ENCODE data around the gene ZNF496. TPM values are rescaled to one million over a fixed set of nuclear protein-coding genes. Genes with fewer than 3 reads are reported as not detected.
"Not testable (repeated sequence)": the region's sequence is repeated elsewhere in the genome, so short reads cannot be mapped to it uniquely, and the experiment has no call there.

Gene ZNF496
- total RNA-seq, 2 experiments from 2014 or later: 25.9 to 26.6 TPM

GRCh38 chr1:247366926-247367645, 35.4 kb upstream of the ZNF496 start:
- Mint-ChIP-seq H3K36me3 (no peaks in the 10 kb centered on the region), H3K4me3 (no peak overlapping the region), H3K4me1 (peaks cover 3% of the 10 kb centered on the region), H3K9me3 (peaks cover 5% of the 10 kb centered on the region), H3K27ac (no peak overlapping the region), H3K27me3 (peaks cover 5% of the 10 kb centered on the region)
- ATAC-seq (ENCODE audit: low read depth) (no peak), DNase-seq (no peak)
- POLR2A ChIA-PET: no interaction called here

- ATAC-seq (ENCODE audit: low read depth); H3K4me3 Mint-ChIP-seq; POLR2A ChIA-PET; H3K9me3 Mint-ChIP-seq; DNase-seq; H3K4me1 Mint-ChIP-seq; H3K27ac Mint-ChIP-seq; H3K36me3 Mint-ChIP-seq; H3K27me3 Mint-ChIP-seq: not testable (repeated sequence)
Measured at GRCh38 chr1:247366345-247366744, 34.7 kb upstream of the ZNF496 start.

- POLR2A ChIA-PET: no interaction called here
- H3K4me1 Mint-ChIP-seq: peaks cover 9% of the 10 kb centered on the region
- no peak overlapping the region for H3K27ac Mint-ChIP-seq
- DNase-seq: no peak
- H3K9me3 Mint-ChIP-seq: peaks cover 5% of the 10 kb centered on the region
- peaks cover 7% of the 10 kb centered on the region for H3K27me3 Mint-ChIP-seq
- ATAC-seq (ENCODE audit: low read depth): no peak
- no peaks in the 10 kb centered on the region for H3K36me3 Mint-ChIP-seq
- H3K4me3 Mint-ChIP-seq: no peak overlapping the region
Measured at GRCh38 chr1:247365023-247365422, 33.4 kb upstream of the ZNF496 start.

GRCh38 chr1:247363000-247363399, 31.3 kb upstream of the ZNF496 start:
- H3K9me3 Mint-ChIP-seq; H3K4me3 Mint-ChIP-seq; DNase-seq; ATAC-seq (ENCODE audit: low read depth); POLR2A ChIA-PET; H3K27ac Mint-ChIP-seq; H3K4me1 Mint-ChIP-seq; H3K36me3 Mint-ChIP-seq: not testable (repeated sequence)
- H3K27me3 Mint-ChIP-seq: peaks cover 11% of the 10 kb centered on the region

DNA sequence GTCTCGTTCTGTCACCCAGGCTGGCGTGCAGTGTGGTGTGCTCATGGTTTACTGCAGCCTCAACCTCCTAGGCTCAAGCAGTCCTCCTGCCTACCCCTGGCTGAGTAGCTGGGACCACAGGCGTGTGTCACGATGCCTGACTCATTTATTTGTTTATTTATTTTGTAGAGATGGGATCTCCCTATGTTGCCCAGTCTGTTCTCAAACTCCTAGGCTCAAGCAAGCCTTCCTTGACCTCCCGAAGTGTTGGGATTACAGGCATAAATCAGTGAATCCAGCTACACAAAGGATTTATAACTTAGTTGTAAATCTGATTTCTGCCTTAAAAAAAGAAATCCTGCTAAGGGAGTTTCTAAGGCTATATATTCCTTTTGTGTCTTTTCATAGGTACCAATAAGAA, 30.5 kb upstream of the ZNF496 start:
- no peak overlapping the region for H3K27ac Mint-ChIP-seq
- H3K4me3 Mint-ChIP-seq: no peak overlapping the region
- H3K9me3 Mint-ChIP-seq: peaks cover 5% of the 10 kb centered on the region
- POLR2A ChIA-PET: no interaction called here
- ATAC-seq (ENCODE audit: low read depth): no peak
- DNase-seq: no peak
- H3K4me1 Mint-ChIP-seq: peaks cover 6% of the 10 kb centered on the region
- H3K36me3 Mint-ChIP-seq: no peaks in the 10 kb centered on the region
- H3K27me3 Mint-ChIP-seq: peaks cover 10% of the 10 kb centered on the region

DNA sequence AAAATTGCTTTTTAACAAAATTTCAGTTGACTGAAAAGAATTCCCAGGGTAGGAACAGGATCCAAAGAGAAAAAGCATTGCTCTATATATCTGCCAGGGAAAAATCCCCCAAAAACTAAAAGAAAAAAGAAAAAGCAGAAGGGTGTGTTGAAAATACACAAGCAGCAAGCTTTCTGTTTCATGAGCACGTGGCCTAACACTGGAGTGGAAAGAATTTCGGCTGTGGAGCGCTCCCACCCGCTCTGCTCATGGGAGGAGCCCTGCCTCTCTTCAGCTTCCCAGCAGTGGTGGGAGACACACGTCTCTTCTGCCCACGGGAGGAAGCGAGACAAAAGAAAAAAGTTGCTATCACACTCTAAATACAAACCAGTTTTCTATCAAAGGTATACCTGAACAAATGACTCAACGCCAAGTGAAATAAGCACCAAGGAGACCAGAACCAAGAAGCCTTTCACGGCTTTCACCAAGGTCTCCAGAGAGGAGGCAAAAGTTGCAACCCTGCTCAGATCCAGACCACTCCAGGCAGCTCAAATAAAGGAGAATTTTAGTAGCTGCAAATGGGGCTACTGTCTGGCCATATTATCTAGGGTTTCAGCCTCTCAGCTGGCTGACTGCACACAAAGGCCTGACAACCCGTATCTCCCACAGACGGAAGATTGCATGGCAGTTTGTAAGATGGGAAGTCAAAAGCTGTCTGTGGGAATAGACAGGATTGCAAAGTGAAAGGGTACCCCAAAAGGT, 29.5 kb upstream of the ZNF496 start:
- H3K27me3 Mint-ChIP-seq: peaks cover 10% of the 10 kb centered on the region
- POLR2A ChIA-PET: no interaction called here

DNA sequence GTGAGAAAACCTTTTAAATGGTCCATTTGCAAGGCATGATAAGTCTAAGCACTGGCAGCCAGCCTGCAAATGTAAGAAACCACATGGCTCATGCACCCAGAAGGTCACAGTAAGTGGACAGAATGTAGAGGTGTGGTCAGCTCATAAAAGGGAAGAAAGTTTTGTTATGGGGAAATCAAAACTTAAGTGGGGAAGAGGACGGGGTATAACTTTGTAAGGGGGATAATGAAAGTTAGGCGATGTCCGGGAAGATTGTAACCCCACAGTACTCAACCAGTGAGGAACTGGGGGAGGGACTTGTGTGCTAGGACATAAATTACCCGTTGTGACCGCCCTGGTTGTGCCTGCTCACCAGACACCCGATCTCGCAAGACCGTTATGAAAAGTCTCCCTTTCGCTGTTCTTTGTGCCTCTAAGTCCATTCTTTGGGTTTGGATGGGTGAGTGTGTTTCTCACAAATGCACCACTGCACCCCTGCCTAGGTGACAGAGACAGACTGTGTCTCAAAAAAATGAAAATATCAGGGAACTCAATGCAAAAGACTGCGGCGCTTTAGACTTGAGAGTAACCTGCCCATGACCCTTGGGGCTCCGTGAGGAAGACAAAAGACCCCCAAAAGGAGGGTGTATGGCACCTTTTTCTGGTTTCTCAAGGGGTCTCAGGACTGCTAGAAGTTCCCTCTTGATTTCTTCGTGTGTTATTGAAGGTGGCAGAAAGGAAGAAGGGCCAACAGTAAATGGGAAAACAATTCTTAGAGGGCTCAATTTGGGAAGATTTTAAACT, 28.6 kb upstream of the ZNF496 start:
- Mint-ChIP-seq H3K4me3 (no peak overlapping the region), H3K27ac (no peak overlapping the region), H3K36me3 (no peaks in the 10 kb centered on the region), H3K9me3 (peaks cover 3% of the 10 kb centered on the region), H3K4me1 (peaks cover 6% of the 10 kb centered on the region), H3K27me3 (peaks cover 10% of the 10 kb centered on the region)
- no peak for DNase-seq
- POLR2A ChIA-PET: no interaction called here
- ATAC-seq (ENCODE audit: low read depth): no peak

More for the DNA sequence above, 29.5 kb upstream of the ZNF496 start:
- no peak overlapping the region for H3K4me3 Mint-ChIP-seq
- H3K4me1 Mint-ChIP-seq: peaks cover 6% of the 10 kb centered on the region
- no peak overlapping the region for H3K27ac Mint-ChIP-seq
- peaks cover 4% of the 10 kb centered on the region for H3K9me3 Mint-ChIP-seq
- DNase-seq (no peak), ATAC-seq (ENCODE audit: low read depth) (no peak)
- no peaks in the 10 kb centered on the region for H3K36me3 Mint-ChIP-seq

DNA sequence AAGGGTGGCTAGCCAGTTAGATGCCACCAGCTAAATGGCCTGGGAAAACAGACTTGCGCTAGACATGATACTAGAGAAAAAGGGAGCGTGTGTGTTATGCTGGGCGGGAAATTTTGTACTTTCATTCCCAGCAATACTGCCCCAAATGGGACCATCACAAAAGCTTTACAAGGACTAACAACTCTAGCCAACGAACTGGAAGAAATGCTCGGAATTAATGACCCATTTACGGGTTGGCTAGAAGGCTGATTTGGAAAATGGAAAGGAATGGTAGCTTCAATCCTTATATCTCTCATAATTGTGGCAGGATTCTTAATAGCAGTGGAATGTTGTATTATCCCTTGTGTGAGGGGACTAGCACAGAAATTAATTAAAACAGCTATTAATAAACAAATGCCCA, 27.9 kb upstream of the ZNF496 start:
- Mint-ChIP-seq H3K9me3 (no peaks in the 10 kb centered on the region), H3K4me3 (no peak overlapping the region), H3K36me3 (no peaks in the 10 kb centered on the region), H3K4me1 (peaks cover 6% of the 10 kb centered on the region), H3K27ac (no peak overlapping the region), H3K27me3 (peaks cover 10% of the 10 kb centered on the region)
- POLR2A ChIA-PET: no interaction called here
- DNase-seq (no peak), ATAC-seq (ENCODE audit: low read depth) (no peak)

DNA sequence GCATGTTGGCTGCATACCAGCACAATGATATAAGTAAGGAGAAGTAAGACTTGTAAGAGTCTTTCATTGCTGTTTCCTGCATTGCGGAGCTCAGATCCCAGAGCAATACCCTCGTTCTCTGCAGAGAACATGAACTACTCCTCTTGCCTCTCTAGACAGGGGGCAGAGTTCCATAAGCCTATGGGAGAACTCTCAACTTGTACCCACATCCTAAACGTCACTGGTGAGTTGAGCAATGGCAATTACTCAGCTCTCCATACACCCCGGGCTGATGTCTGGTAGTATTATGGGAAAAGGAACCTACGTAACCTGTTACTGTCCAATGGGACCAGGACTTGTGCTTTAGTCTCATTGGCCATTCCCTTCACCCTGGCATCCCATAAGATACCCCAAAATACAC, 27.3 kb upstream of the ZNF496 start:
- Mint-ChIP-seq H3K4me1 (peaks cover 6% of the 10 kb centered on the region), H3K4me3 (no peak overlapping the region), H3K27ac (no peak overlapping the region), H3K9me3 (no peaks in the 10 kb centered on the region), H3K27me3 (peaks cover 10% of the 10 kb centered on the region), H3K36me3 (no peaks in the 10 kb centered on the region)
- DNase-seq: no peak
- POLR2A ChIA-PET: no interaction called here
- no peak for ATAC-seq (ENCODE audit: low read depth)

DNA sequence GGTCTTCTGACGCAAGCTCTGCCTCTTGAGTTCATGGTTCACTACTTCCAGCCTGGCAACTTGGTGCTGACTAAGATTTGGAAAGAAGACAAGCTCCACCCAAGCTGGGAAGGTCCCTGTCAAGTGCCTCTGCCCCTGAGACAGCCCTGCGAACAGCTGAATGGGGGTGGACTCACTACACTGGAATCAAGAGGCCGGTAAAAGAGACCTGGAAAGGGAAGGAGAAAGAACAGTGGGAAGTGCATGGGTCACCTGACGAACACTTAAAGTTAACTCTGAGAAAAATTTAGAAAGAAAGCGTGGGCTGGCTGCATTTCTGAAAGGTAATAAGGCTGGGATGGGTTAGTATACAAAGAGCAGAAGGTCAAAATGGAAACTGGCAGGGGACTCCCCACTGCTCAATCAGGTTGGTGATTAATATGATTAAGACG, 26.1 kb upstream of the ZNF496 start:
- POLR2A ChIA-PET: no interaction called here
- Mint-ChIP-seq H3K36me3 (no peaks in the 10 kb centered on the region), H3K27ac (no peak overlapping the region), H3K4me1 (peaks cover 6% of the 10 kb centered on the region), H3K27me3 (peaks cover 9% of the 10 kb centered on the region), H3K4me3 (no peak overlapping the region), H3K9me3 (peaks cover 1% of the 10 kb centered on the region)
- ATAC-seq (ENCODE audit: low read depth) (no peak), DNase-seq (no peak)

- ATAC-seq (ENCODE audit: low read depth) (no peak), DNase-seq (no peak)
- peaks cover 6% of the 10 kb centered on the region for H3K4me1 Mint-ChIP-seq
- no peak overlapping the region for H3K27ac Mint-ChIP-seq
- POLR2A ChIA-PET: no interaction called here
- H3K36me3 Mint-ChIP-seq: no peaks in the 10 kb centered on the region
- no peak overlapping the region for H3K4me3 Mint-ChIP-seq
- H3K9me3 Mint-ChIP-seq: peaks cover 1% of the 10 kb centered on the region
- H3K27me3 Mint-ChIP-seq: peaks cover 9% of the 10 kb centered on the region
Measured at GRCh38 chr1:247357052-247357780, 25.5 kb upstream of the ZNF496 start.

DNA sequence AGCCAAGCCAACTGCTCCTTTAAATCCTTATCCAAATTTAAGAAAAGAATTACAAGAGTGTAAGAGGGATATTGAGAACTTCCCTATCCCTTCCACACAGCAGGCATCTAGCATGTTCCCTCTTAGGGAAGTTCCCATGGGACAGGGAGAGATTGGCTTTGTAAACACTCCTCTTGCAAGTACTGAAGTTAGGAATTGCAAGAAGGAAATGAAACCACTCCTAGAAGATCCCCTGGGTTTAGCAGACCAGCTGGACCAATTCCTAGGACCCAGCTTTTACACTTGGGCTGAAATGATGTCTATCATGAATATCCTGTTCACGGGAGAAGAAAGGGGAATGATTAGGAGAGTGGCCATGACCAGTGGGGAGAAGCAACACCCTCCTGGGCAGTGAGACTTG, 23.5 kb upstream of the ZNF496 start:
- H3K27ac Mint-ChIP-seq; H3K4me3 Mint-ChIP-seq; ATAC-seq (ENCODE audit: low read depth); H3K27me3 Mint-ChIP-seq; H3K9me3 Mint-ChIP-seq; DNase-seq; H3K4me1 Mint-ChIP-seq; H3K36me3 Mint-ChIP-seq; POLR2A ChIA-PET: not testable (repeated sequence)

DNA sequence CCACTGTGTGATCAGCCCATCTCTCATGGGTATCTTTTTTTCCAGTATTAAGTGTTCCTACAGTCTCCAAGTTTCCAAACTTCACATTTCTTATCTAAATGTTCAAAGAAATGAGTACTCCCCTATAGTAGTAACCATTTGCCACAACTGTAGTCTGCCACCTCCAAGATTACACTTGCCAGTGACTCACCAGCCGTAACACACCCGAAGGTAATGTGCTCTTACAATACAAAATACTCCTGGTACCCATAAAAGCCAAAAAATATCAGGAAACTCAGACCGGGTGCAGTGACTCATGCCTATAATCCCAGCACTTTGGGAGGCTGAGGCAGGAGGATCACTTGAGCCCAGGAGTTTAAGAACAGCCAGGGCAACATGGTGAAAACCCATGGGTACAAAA, 20.5 kb upstream of the ZNF496 start:
- no peak overlapping the region for H3K4me3 Mint-ChIP-seq
- POLR2A ChIA-PET: no interaction called here
- peaks cover 2% of the 10 kb centered on the region for H3K27me3 Mint-ChIP-seq
- H3K36me3 Mint-ChIP-seq: peaks cover 2% of the 10 kb centered on the region
- peaks cover 6% of the 10 kb centered on the region for H3K4me1 Mint-ChIP-seq
- ATAC-seq (ENCODE audit: low read depth): no peak
- no peak for DNase-seq
- H3K9me3 Mint-ChIP-seq: peaks cover 3% of the 10 kb centered on the region
- H3K27ac Mint-ChIP-seq: no peak overlapping the region
